KMS-11 (cell line): Measurements from ENCODE around the gene AANAT.

ENCODE experiments used
- H2AFZ ChIP-seq: fragments of 200-600 bp; sonication (generic); 2 replicates; pipeline ENCODE4 v1.6.1; 2016; ENCODE audit warnings: antibody characterized with exemption, mixed run types, low read depth
- H3K27ac ChIP-seq: fragments of 200-600 bp; sonication (generic); 2 replicates; pipeline ENCODE4 v1.6.1; 2016; ENCODE audit warnings: mild to moderate bottlenecking, mixed run types
- H3K27me3 ChIP-seq: fragments of 200-600 bp; sonication (generic); 2 replicates; pipeline ENCODE4 v1.6.1; 2017; ENCODE audit warnings: mild to moderate bottlenecking, low read depth, mixed run types, moderate library complexity; ENCODE audit not compliant: insufficient read depth
- H3K36me3 ChIP-seq: fragments of 200-600 bp; sonication (generic); 2 replicates; pipeline ENCODE4 v1.6.1; 2017; ENCODE audit warnings: mild to moderate bottlenecking, mixed run types; ENCODE audit not compliant: insufficient read depth
- H3K4me1 ChIP-seq: fragments of 200-600 bp; sonication (generic); 2 replicates; pipeline ENCODE4 v1.6.1; 2016; ENCODE audit warnings: mild to moderate bottlenecking, low read depth, mixed run types; ENCODE audit not compliant: poor library complexity, severe bottlenecking
- H3K4me2 ChIP-seq: fragments of 200-600 bp; sonication (generic); 2 replicates; pipeline ENCODE4 v1.7.0; 2016; ENCODE audit warnings: mild to moderate bottlenecking, mixed run types
- H3K4me3 ChIP-seq: fragments of 200-600 bp; sonication (generic); IDR thresholded peaks from 2 replicates; pipeline ENCODE4 v1.6.1; 2017; ENCODE audit warnings: low read depth, low read length, mixed read lengths; ENCODE audit not compliant: insufficient read depth
- H3K79me2 ChIP-seq: fragments of 200-600 bp; sonication (generic); 2 replicates; pipeline ENCODE4 v1.6.1; 2016; ENCODE audit warnings: low read depth, mixed run types; ENCODE audit not compliant: insufficient read depth
- H3K9ac ChIP-seq: fragments of 200-600 bp; sonication (generic); 2 replicates; pipeline ENCODE4 v1.6.1; 2016; ENCODE audit warnings: mild to moderate bottlenecking, mixed run types
- H4K20me1 ChIP-seq: fragments of 200-600 bp; sonication (generic); 2 replicates; pipeline ENCODE4 v1.6.1; 2016; ENCODE audit warnings: mild to moderate bottlenecking, mixed run types; ENCODE audit not compliant: insufficient read depth
- CTCF ChIP-seq: fragments of 200-600 bp; sonication (generic); conservative IDR thresholded peaks from 2 replicates; pipeline ENCODE4 v1.6.1; 2017; ENCODE audit warnings: low read depth, mild to moderate bottlenecking, antibody characterized with exemption, low read length, moderate library complexity, mixed read lengths

Gene AANAT

GRCh38 chr17:76469991-76470739, 2.8 kb downstream of the AANAT start:
- no peak for TF ChIP-seq CTCF
- H3K79me2 ChIP-seq, result no peaks in the 10 kb centered on the region
- no peak overlapping the region for H2AFZ ChIP-seq
- no peaks in the 10 kb centered on the region for H4K20me1 ChIP-seq
- H3K4me1 ChIP-seq, result peaks cover 15% of the 10 kb centered on the region
- H3K4me2 ChIP-seq, result no peak overlapping the region
- H3K9ac ChIP-seq, result no peak overlapping the region
- H3K27ac ChIP-seq, result no peak overlapping the region
- H3K36me3 ChIP-seq, result no peaks in the 10 kb centered on the region
- H3K4me3 ChIP-seq, result no peak overlapping the region
- H3K27me3 ChIP-seq, result no peaks in the 10 kb centered on the region

GRCh38 chr17:76471498-76472257, 4.3 kb downstream of the AANAT start:
- no peaks in the 10 kb centered on the region for H3K27me3 ChIP-seq
- H3K36me3 ChIP-seq, result no peaks in the 10 kb centered on the region
- H3K4me1 ChIP-seq, result peaks cover 2% of the 10 kb centered on the region
- no peak overlapping the region for H3K27ac ChIP-seq
- H3K9ac ChIP-seq, result no peak overlapping the region
- no peak for TF ChIP-seq CTCF
- H4K20me1 ChIP-seq, result no peaks in the 10 kb centered on the region
- H3K4me3 ChIP-seq, result no peak overlapping the region
- H2AFZ ChIP-seq, result no peak overlapping the region
- no peaks in the 10 kb centered on the region for H3K79me2 ChIP-seq
- no peak overlapping the region for H3K4me2 ChIP-seq

GRCh38 chr17:76472258-76472645, 4.8 kb downstream of the AANAT start:
- H3K4me2 ChIP-seq, result no peak overlapping the region
- no peaks in the 10 kb centered on the region for H4K20me1 ChIP-seq
- no peaks in the 10 kb centered on the region for H3K4me1 ChIP-seq
- H2AFZ ChIP-seq, result no peak overlapping the region
- no peak overlapping the region for H3K9ac ChIP-seq
- no peaks in the 10 kb centered on the region for H3K79me2 ChIP-seq
- H3K27me3 ChIP-seq, result no peaks in the 10 kb centered on the region
- no peaks in the 10 kb centered on the region for H3K36me3 ChIP-seq
- no peak overlapping the region for H3K27ac ChIP-seq
- no peak for TF ChIP-seq CTCF
- H3K4me3 ChIP-seq, result no peak overlapping the region

GRCh38 chr17:76472726-76473125, 5.3 kb downstream of the AANAT start:
- no peaks in the 10 kb centered on the region for H4K20me1 ChIP-seq
- H3K79me2 ChIP-seq, result no peaks in the 10 kb centered on the region
- H3K36me3 ChIP-seq, result no peaks in the 10 kb centered on the region
- H3K9ac ChIP-seq, result no peak overlapping the region
- no peaks in the 10 kb centered on the region for H3K27me3 ChIP-seq
- no peak overlapping the region for H3K4me3 ChIP-seq
- H3K4me1 ChIP-seq, result no peaks in the 10 kb centered on the region
- H2AFZ ChIP-seq, result no peak overlapping the region
- H3K27ac ChIP-seq, result no peak overlapping the region
- H3K4me2 ChIP-seq, result no peak overlapping the region
- TF ChIP-seq CTCF, result no peak
